IMR-90 (cell line): ENCODE measurements around the gene ESR2. TPM values are rescaled to one million over a fixed set of nuclear protein-coding genes. Genes with fewer than 3 reads are reported as not detected.

Experiments
- ATAC-seq: fragments of 200-7000 bp; cut with Tn5 transposase; 2 replicates; pipeline ENCODE4 v1.9.1; 2020; ENCODE audit warnings: low read depth, mild to moderate bottlenecking, moderate library complexity
- BruUV-seq: library from RNA; stranded (reverse); fragments of 400-500 nt; replicated peaks from 2 replicates; lab custom pipeline; 2021; lab: Mats Ljungman, UMichigan
- CTCF ChIA-PET: fragments of 300-600 bp; formaldehyde crosslinking; extraction: SDS; loops from one replicate; lab custom pipeline; 2021; ENCODE audit warnings: antibody characterized with exemption; lab: Yijun Ruan, JAX
- POLR2A ChIA-PET: fragments of 300-600 bp; sonication (Branson Sonifier 250); formaldehyde crosslinking; loops from one replicate; lab custom pipeline; 2022; ENCODE audit warnings: antibody characterized with exemption; ENCODE audit not compliant: unreplicated experiment; lab: Charles Lee
- DNase-seq: peaks from one replicate; pipeline ENCODE4 v3.0.0; 2013
- H2AFZ ChIP-seq: replicated peaks from 2 replicates; pipeline ENCODE3; 2013; ENCODE audit warnings: low read length, mild to moderate bottlenecking; ENCODE audit not compliant: poor library complexity
- H2AK5ac ChIP-seq: 2 replicates; pipeline ENCODE4 v1.6.1; 2013; ENCODE audit warnings: low read depth, low read length, inconsistent platforms
- H2AK9ac ChIP-seq: replicated peaks from 2 replicates; pipeline ENCODE3; 2013; ENCODE audit warnings: mild to moderate bottlenecking, low read depth, low read length, moderate library complexity; ENCODE audit not compliant: poor library complexity
- H2BK120ac ChIP-seq: 2 replicates; pipeline ENCODE4 v1.6.1; 2013; ENCODE audit warnings: low read depth, low read length, inconsistent platforms
- H2BK15ac ChIP-seq: 3 replicates; pipeline ENCODE4 v1.6.1; 2013; ENCODE audit warnings: low read depth, low read length, inconsistent platforms
- H2BK20ac ChIP-seq: 2 replicates; pipeline ENCODE4 v1.6.1; 2013; ENCODE audit warnings: low read depth, mild to moderate bottlenecking, inconsistent platforms, low read length, moderate library complexity
- H2BK5ac ChIP-seq: 2 replicates; pipeline ENCODE4 v1.6.1; 2013; ENCODE audit warnings: mild to moderate bottlenecking, low read depth, low read length, inconsistent platforms; ENCODE audit not compliant: poor library complexity, severe bottlenecking
- H3K14ac ChIP-seq: replicated peaks from 2 replicates; pipeline ENCODE4 v1.6.1; 2013; ENCODE audit warnings: low read depth, low read length, inconsistent platforms
- H3K18ac ChIP-seq: 2 replicates; pipeline ENCODE4 v1.6.1; 2013; ENCODE audit warnings: low read depth, low read length, control low read depth
- H3K23ac ChIP-seq: 2 replicates; pipeline ENCODE4 v1.6.1; 2013; ENCODE audit warnings: low read depth, low read length, inconsistent platforms
- H3K27ac ChIP-seq: 2 replicates; pipeline ENCODE4 v1.5.1; 2013; ENCODE audit warnings: mild to moderate bottlenecking, control low read depth, low read length; ENCODE audit not compliant: insufficient read depth
- H3K27me3 ChIP-seq: 2 replicates; pipeline ENCODE4 v1.6.1; 2013; ENCODE audit warnings: low read length; ENCODE audit not compliant: control insufficient read depth, insufficient read depth
- H3K36me3 ChIP-seq: 2 replicates; pipeline ENCODE4 v1.6.1; 2013; ENCODE audit warnings: low read length, mixed read lengths; ENCODE audit not compliant: control insufficient read depth, insufficient read depth
- H3K4ac ChIP-seq: 2 replicates; pipeline ENCODE4 v1.6.1; 2013; ENCODE audit warnings: low read depth, low read length, inconsistent platforms
- H3K4me1 ChIP-seq: 2 replicates; pipeline ENCODE4 v1.6.1; 2013; ENCODE audit warnings: low read length, mixed read lengths; ENCODE audit not compliant: control insufficient read depth, insufficient read depth
- H3K4me2 ChIP-seq: 2 replicates; pipeline ENCODE4 v1.6.1; 2013; ENCODE audit warnings: low read depth, mild to moderate bottlenecking, control low read depth, low read length, moderate library complexity
- H3K4me3 ChIP-seq: 2 replicates; pipeline ENCODE4 v1.5.1; 2013; ENCODE audit warnings: low read depth, mild to moderate bottlenecking, control low read depth, low read length, moderate library complexity; ENCODE audit not compliant: insufficient read depth
- H3K56ac ChIP-seq: 2 replicates; pipeline ENCODE4 v1.6.1; 2013; ENCODE audit warnings: low read length, inconsistent platforms; ENCODE audit not compliant: insufficient read depth; ENCODE audit errors: extremely low read depth
- H3K79me1 ChIP-seq, 2 experiments: 2 replicates each; pipeline ENCODE4 v1.6.1; 2013; ENCODE audit warnings: low read length in 2 of 2, inconsistent platforms in 1 of 2, low read depth in 1 of 2
- H3K9ac ChIP-seq: 2 replicates; pipeline ENCODE4 v1.6.1; 2013; ENCODE audit warnings: low read depth, low read length, control low read depth
- H3K9me1 ChIP-seq: 2 replicates; pipeline ENCODE4 v1.6.1; 2013; ENCODE audit warnings: low read length, inconsistent platforms; ENCODE audit not compliant: insufficient read depth
- H3K9me3 ChIP-seq: 2 replicates; pipeline ENCODE4 v1.6.1; 2013; ENCODE audit warnings: low read length; ENCODE audit not compliant: control insufficient read depth, insufficient read depth
- H4K20me1 ChIP-seq: 2 replicates; pipeline ENCODE4 v1.6.1; 2013; ENCODE audit warnings: low read length, inconsistent platforms; ENCODE audit not compliant: insufficient read depth
- H4K5ac ChIP-seq: 2 replicates; pipeline ENCODE4 v1.6.1; 2013; ENCODE audit warnings: mild to moderate bottlenecking, low read depth, low read length, control low read depth
- H4K8ac ChIP-seq, 2 experiments: 2 replicates each; pipeline ENCODE4 v1.6.1; 2013; ENCODE audit warnings: low read depth in 2 of 2, low read length in 2 of 2, control low read depth in 1 of 2, inconsistent platforms in 1 of 2
- H4K91ac ChIP-seq: 2 replicates; pipeline ENCODE4 v1.6.1; 2013; ENCODE audit warnings: low read depth, low read length, inconsistent platforms; ENCODE audit not compliant: insufficient read depth
- BHLHE40 ChIP-seq: fragments of 150-350 bp; IDR thresholded peaks from 2 replicates; pipeline ENCODE4 v1.6.1; 2016; ENCODE audit warnings: mild to moderate bottlenecking, low read depth, low read length
- CEBPB ChIP-seq: IDR thresholded peaks from 2 replicates; pipeline ENCODE4 v1.6.1; 2012; ENCODE audit warnings: low read depth, low read length, improper control_type of control experiment
- CHD1 ChIP-seq: IDR thresholded peaks from 2 replicates; pipeline ENCODE4 v1.6.1; 2012; ENCODE audit warnings: low read depth, low read length, improper control_type of control experiment
- FOS ChIP-seq: fragments of 150-350 bp; IDR thresholded peaks from 2 replicates; pipeline ENCODE4 v1.6.1; 2016; ENCODE audit warnings: low read depth, low read length
- MAFK ChIP-seq: IDR thresholded peaks from 2 replicates; pipeline ENCODE4 v1.6.1; 2012; ENCODE audit warnings: low read depth, low read length, improper control_type of control experiment
- MAZ ChIP-seq: IDR thresholded peaks from 2 replicates; pipeline ENCODE4 v1.6.1; 2012; ENCODE audit warnings: low read depth, mild to moderate bottlenecking, low read length, improper control_type of control experiment, moderate library complexity, borderline replicate concordance
- MXI1 ChIP-seq: IDR thresholded peaks from 2 replicates; pipeline ENCODE4 v1.6.1; 2012; ENCODE audit warnings: low read depth, mild to moderate bottlenecking, low read length, moderate library complexity, borderline replicate concordance
- NFE2L2 ChIP-seq: fragments of 150-350 bp; IDR thresholded peaks from 2 replicates; pipeline ENCODE4 v1.6.1; 2016; ENCODE audit warnings: low read depth, mild to moderate bottlenecking, low read length
- POLR2A ChIP-seq: IDR thresholded peaks from 2 replicates; pipeline ENCODE4 v1.6.1; 2012; ENCODE audit warnings: mild to moderate bottlenecking, low read depth, low read length
- RAD21 ChIP-seq: IDR thresholded peaks from 2 replicates; pipeline ENCODE4 v1.6.1; 2012; ENCODE audit warnings: low read length, improper control_type of control experiment
- RCOR1 ChIP-seq: IDR thresholded peaks from 2 replicates; pipeline ENCODE4 v1.6.1; 2012; ENCODE audit warnings: mild to moderate bottlenecking, low read length, improper control_type of control experiment; ENCODE audit not compliant: insufficient replicate concordance
- RFX5 ChIP-seq: IDR thresholded peaks from 2 replicates; pipeline ENCODE4 v1.8.0; 2012; ENCODE audit warnings: low read depth, mild to moderate bottlenecking, low read length, moderate library complexity
- SMC3 ChIP-seq: fragments of 150-350 bp; IDR thresholded peaks from 2 replicates; pipeline ENCODE4 v1.6.1; 2016; ENCODE audit warnings: low read depth, mild to moderate bottlenecking, antibody characterized with exemption, low read length, moderate library complexity
- WGBS, 2 experiments: methylation state at CpG; one replicate each; pipeline versions ENCODE4 v1.1.5 to v1.1.7; 2013; ENCODE audit warnings: missing lambda C conversion rate in 2 of 2; ENCODE audit not compliant: insufficient read length in 1 of 2; ENCODE audit errors: extremely low coverage in 2 of 2; 5-methylcytosine and 5-hydroxymethylcytosine counted together
- dilution Hi-C: fragments of 300-500 bp; cut with HindIII; formaldehyde crosslinking; loops from one replicate; pipeline ENCODE4 v1.14.3; 2018; ENCODE audit warnings: low sequenced_read_pairs; ENCODE audit not compliant: unreplicated experiment
- in situ Hi-C: fragments of 300-500 bp; cut with MboI; formaldehyde crosslinking; loops from 3 replicates; pipeline ENCODE4 v1.14.3; 2019; ENCODE audit warnings: low sequenced_read_pairs, inconsistent platforms, mixed read lengths
- intact Hi-C: fragments of 100-400 bp; cut with micrococcal nuclease; formaldehyde crosslinking; loops from 2 replicates; pipeline ENCODE4 v1.10.0; 2022
- polyA plus RNA-seq, 3 experiments: library from polyadenylated mRNA; depleted of rRNA; stranded (reverse); fragments of >200 nt; gene quantifications; 2 replicates each; pipeline ENCODE4 v1.2.3, GENCODE V29; 2012; ENCODE audit warnings: low replicate concordance in 1 of 3
- total RNA-seq: library from RNA; depleted of rRNA; stranded (reverse); fragments of >200 nt; gene quantifications from 2 replicates; pipeline ENCODE4 v1.2.3, GENCODE V29; 2012
- TF ChIP-seq, protein P1 (sequence below): conservative IDR thresholded peaks from 2 replicates; pipeline ENCODE4 v1.5.1; 2012; ENCODE audit warnings: mild to moderate bottlenecking, low read depth, low read length, improper control_type of control experiment
- TF ChIP-seq, protein P2 (sequence below): fragments of 150-350 bp; IDR thresholded peaks from 2 replicates; pipeline ENCODE4 v1.6.1; 2016; ENCODE audit warnings: low read depth, mild to moderate bottlenecking, low read length, moderate library complexity, borderline replicate concordance
- TF ChIP-seq, protein P3 (sequence below): fragments of 150-350 bp; IDR thresholded peaks from 2 replicates; pipeline ENCODE4 v1.6.1; 2017; ENCODE audit warnings: mild to moderate bottlenecking, antibody characterized with exemption, low read length, low read depth

Gene ESR2
- total and polyA plus RNA-seq, 2 of the 4 experiments (the other 2 are of a cell fraction), result under 0.01 to 0.03 TPM

DNA sequence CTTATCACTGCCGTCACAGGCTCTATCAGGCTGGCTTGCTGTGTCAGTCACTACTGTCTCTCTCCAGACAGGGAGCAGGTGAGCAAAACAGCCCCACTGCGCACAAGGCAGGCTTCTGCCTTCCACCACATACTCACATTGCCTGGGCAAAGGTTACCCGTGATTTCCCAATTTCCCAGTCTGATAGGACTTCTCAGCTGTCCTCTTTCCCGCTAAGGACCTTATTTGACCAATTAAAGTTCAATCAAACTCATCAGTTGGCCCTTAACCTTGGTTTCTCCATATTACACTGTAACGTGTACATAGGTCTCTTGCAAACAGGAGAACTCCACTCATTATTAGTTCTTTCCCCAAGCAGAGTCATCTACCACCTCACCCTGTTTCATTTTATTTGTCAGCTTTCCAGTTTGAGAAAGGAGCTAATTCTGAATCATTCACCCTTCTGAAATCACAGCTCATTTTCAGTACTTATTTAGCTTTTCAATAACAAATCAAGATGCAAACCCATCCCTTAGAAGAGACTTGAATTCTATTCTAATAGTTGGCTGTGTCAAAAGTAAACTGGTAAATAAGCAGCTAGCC, 170.8 kb downstream of the ESR2 start:
- Histone ChIP-seq H3K14ac (no peak overlapping the region), H3K9ac (no peak overlapping the region), H2BK20ac (no peak overlapping the region), H3K79me1 (no peaks in the 10 kb centered on the region), H3K18ac (no peak overlapping the region), H3K9me3 (no peaks in the 10 kb centered on the region), H4K8ac (no peak overlapping the region), H3K4me2 (no peak overlapping the region), H3K56ac (no peak overlapping the region), H4K5ac (no peak overlapping the region), H4K20me1 (no peaks in the 10 kb centered on the region), H3K4ac (no peak overlapping the region), H3K4me1 (no peaks in the 10 kb centered on the region), H2BK120ac (no peak overlapping the region), H3K27me3 (no peaks in the 10 kb centered on the region), H2AK9ac (no peak overlapping the region), H4K91ac (no peak overlapping the region), H3K27ac (no peak overlapping the region), H2AFZ (no peak overlapping the region), H3K4me3 (no peak overlapping the region), H2BK5ac (no peak overlapping the region), H2AK5ac (no peak overlapping the region), H3K23ac (no peak overlapping the region), H2BK15ac (no peak overlapping the region), H3K9me1 (no peaks in the 10 kb centered on the region), H3K36me3 (peaks cover 4% of the 10 kb centered on the region)
- CTCF ChIA-PET, result interaction anchor here (0.6 kb wide), 1 partner anchor 161 kb away, joined by 3 read pairs; no protein-coding TSS in a partner anchor
- in situ Hi-C loops, result no loop called here
- POLR2A ChIA-PET, result no interaction called here
- TF ChIP-seq, protein P1, sequence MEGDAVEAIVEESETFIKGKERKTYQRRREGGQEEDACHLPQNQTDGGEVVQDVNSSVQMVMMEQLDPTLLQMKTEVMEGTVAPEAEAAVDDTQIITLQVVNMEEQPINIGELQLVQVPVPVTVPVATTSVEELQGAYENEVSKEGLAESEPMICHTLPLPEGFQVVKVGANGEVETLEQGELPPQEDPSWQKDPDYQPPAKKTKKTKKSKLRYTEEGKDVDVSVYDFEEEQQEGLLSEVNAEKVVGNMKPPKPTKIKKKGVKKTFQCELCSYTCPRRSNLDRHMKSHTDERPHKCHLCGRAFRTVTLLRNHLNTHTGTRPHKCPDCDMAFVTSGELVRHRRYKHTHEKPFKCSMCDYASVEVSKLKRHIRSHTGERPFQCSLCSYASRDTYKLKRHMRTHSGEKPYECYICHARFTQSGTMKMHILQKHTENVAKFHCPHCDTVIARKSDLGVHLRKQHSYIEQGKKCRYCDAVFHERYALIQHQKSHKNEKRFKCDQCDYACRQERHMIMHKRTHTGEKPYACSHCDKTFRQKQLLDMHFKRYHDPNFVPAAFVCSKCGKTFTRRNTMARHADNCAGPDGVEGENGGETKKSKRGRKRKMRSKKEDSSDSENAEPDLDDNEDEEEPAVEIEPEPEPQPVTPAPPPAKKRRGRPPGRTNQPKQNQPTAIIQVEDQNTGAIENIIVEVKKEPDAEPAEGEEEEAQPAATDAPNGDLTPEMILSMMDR, result no peak
- TF ChIP-seq RFX5, result no peak
- TF ChIP-seq BHLHE40, result no peak
- TF ChIP-seq CEBPB, result no peak
- no peak for TF ChIP-seq RAD21
- TF ChIP-seq NFE2L2, result no peak
- TF ChIP-seq, protein P2, sequence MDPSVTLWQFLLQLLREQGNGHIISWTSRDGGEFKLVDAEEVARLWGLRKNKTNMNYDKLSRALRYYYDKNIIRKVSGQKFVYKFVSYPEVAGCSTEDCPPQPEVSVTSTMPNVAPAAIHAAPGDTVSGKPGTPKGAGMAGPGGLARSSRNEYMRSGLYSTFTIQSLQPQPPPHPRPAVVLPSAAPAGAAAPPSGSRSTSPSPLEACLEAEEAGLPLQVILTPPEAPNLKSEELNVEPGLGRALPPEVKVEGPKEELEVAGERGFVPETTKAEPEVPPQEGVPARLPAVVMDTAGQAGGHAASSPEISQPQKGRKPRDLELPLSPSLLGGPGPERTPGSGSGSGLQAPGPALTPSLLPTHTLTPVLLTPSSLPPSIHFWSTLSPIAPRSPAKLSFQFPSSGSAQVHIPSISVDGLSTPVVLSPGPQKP, result no peak
- TF ChIP-seq MAFK, result no peak
- no peak for TF ChIP-seq FOS
- no peak for TF ChIP-seq SMC3
- TF ChIP-seq, protein P3, sequence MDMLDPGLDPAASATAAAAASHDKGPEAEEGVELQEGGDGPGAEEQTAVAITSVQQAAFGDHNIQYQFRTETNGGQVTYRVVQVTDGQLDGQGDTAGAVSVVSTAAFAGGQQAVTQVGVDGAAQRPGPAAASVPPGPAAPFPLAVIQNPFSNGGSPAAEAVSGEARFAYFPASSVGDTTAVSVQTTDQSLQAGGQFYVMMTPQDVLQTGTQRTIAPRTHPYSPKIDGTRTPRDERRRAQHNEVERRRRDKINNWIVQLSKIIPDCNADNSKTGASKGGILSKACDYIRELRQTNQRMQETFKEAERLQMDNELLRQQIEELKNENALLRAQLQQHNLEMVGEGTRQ, result no peak
- no peak for TF ChIP-seq MXI1
- TF ChIP-seq POLR2A, result no peak
- no peak for TF ChIP-seq MAZ
- TF ChIP-seq CHD1, result no peak
- no peak for TF ChIP-seq RCOR1
- no peak for ATAC-seq
- no peak for DNase-seq
- dilution Hi-C loops, result no loop called here
- intact Hi-C loops, result no loop called here
- 97% methylated on average over 4 of the region's 5 CpGs; no CpG with 5 or more reads in 1 of the 2 experiments for WGBS, 2 experiments
- BruUV-seq, result no TSS peak
